Aorta (tissue), 5 donors: Measurements from ENCODE around the gene TACC2. TPM values are rescaled to one million over a fixed set of nuclear protein-coding genes. Genes with fewer than 3 reads are reported as not detected.
A peak's percentile ranks its signal among the peaks of the same experiment; 100 is the strongest.

Source experiments
- ATAC-seq: fragments of 200-7000 bp; cut with Tn5 transposase; one replicate; pipeline ENCODE4 v1.9.1; 2022; ENCODE audit warnings: moderate library complexity; ENCODE audit not compliant: low FRiP score
- DNase-seq, 2 donors: peaks; one replicate each; pipeline ENCODE4 v3.0.0-alpha.2; 2020
- H3K27ac ChIP-seq, 2 donors: one replicate each; pipeline ENCODE4 v1.5.1; 2013; ENCODE audit warnings: low read length in 2 of 2, mild to moderate bottlenecking in 2 of 2, moderate library complexity in 2 of 2, control low read depth in 1 of 2, inconsistent platforms in 1 of 2, low read depth in 1 of 2
- H3K27me3 ChIP-seq, 2 donors: one replicate each; pipeline ENCODE4 v1.6.1; 2013; ENCODE audit warnings: control low read depth in 1 of 2, low read length in 1 of 2, mild to moderate bottlenecking in 1 of 2, moderate library complexity in 1 of 2; ENCODE audit not compliant: insufficient read depth in 2 of 2, control insufficient read depth in 1 of 2
- H3K36me3 ChIP-seq, 2 donors: one replicate each; pipeline ENCODE4 v1.6.1; 2013; ENCODE audit warnings: control low read depth in 1 of 2, low read length in 1 of 2, mild to moderate bottlenecking in 1 of 2; ENCODE audit not compliant: insufficient read depth in 2 of 2, control insufficient read depth in 1 of 2
- H3K4me1 ChIP-seq, 2 donors: one replicate each; pipeline ENCODE4 v1.6.1; 2013; ENCODE audit warnings: low read length in 2 of 2, control low read depth in 1 of 2, mild to moderate bottlenecking in 1 of 2, moderate library complexity in 1 of 2; ENCODE audit not compliant: insufficient read depth in 2 of 2, control insufficient read depth in 1 of 2
- H3K4me3 ChIP-seq, 2 donors: one replicate each; pipeline ENCODE4 v1.5.1; 2013; ENCODE audit warnings: low read length in 2 of 2, control low read depth in 1 of 2, mild to moderate bottlenecking in 1 of 2
- H3K9me3 ChIP-seq: one replicate; pipeline ENCODE4 v1.6.1; 2013; ENCODE audit warnings: mild to moderate bottlenecking, low read length; ENCODE audit not compliant: control insufficient read depth
- WGBS, 2 donors: extraction: QIAGEN DNeasy Blood & Tissue Kit; methylation state at CpG; one replicate each; pipeline ENCODE4 v1.1.7; 2013; 5-methylcytosine and 5-hydroxymethylcytosine counted together
- intact Hi-C, 2 donors: fragments of 100-400 bp; cut with DNase I; formaldehyde crosslinking; loops; one replicate each; pipeline versions ENCODE4 v1.14.2 to v1.15.0; 2022
- polyA plus RNA-seq, 2 donors: library from polyadenylated mRNA; stranded (reverse); fragments of 200-250 nt; gene quantifications; one replicate each; pipeline ENCODE4 v1.2.3, GENCODE V29; 2013
- total RNA-seq, 2 donors: library from RNA; stranded (reverse); fragmentation: NEBNext Ultra II Directional; extraction: Animal tissue kit (Norgen Biotek cat#: 25700); gene quantifications; one replicate each; pipeline ENCODE4 v1.2.1, GENCODE V29; 2021
- donor health status: healthy with polysubstance abuse.
- donor health status: Bipolar disorder and iron deficiency.
- donor health status: DM: no; HTN: no; CAD: no.
- donor health status: DM: no; HTN: no; CAD: no.
- donor health status: DM: yes; HTN: yes; CAD: no.

The TACC2 gene
- total and polyA plus RNA-seq, 4 donors = 25.8 to 74.4 (median 50.8) TPM

GRCh38 chr10:122298206-122298597 lies 309.2 kb downstream of the TACC2 start:
- 84 to 87% methylated on average over 6 of the region's 6 CpGs for WGBS, 2 donors
- Histone ChIP-seq H3K9me3 (no peaks in the 10 kb centered on the region), H3K4me3 (no peak overlapping the region), H3K36me3 (no peaks in the 10 kb centered on the region), H3K27me3 (no peaks in the 10 kb centered on the region), H3K27ac (no peak overlapping the region), H3K4me1 (no peaks in the 10 kb centered on the region)
- DNase-seq = no peak
- ATAC-seq = no peak
- intact Hi-C loops = loop anchor here (2.0 to 10.0 kb wide), 5 partner anchors 44 to 407 kb away; no protein-coding TSS in a partner anchor

DNA sequence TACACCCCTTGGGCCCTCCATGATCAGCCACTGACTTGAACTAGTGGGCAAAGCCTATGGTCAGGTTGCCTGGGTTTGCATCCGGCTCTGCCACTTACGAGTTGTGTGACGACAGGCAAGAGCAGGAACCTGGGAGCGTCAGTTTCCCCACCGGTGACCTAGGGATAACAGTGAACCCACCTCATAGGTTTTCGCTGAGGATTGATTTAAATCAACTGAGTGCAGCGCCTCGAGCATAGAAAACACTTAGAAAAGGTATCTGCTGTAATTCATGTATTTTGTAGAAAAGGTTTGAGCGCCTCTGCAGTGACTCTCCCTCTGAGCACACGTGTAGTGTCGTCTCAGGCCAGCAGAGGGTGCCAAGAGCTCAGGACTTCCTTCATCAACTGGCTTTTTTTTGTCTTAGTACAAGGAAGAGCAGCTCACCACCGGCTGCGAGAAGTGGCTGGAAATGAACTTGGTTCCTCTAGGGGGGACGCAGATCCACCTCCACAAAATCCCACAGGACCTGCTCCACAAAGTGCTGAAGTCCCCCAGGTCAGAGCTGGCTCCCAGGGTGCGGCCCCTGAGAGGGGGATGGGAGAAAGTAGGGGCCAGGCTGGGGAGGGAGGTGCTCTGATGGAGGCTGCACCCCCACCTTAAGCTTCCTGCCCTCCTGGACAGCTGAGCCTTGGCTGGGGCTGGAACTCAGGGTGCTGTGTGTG lies 309.8 kb downstream of the TACC2 start:
- peak; percentile 80 to 90 for DNase-seq
- H3K36me3 ChIP-seq = no peaks in the 10 kb centered on the region
- ATAC-seq = peak; percentile 89
- H3K4me1 ChIP-seq = no peaks in the 10 kb centered on the region
- H3K9me3 ChIP-seq = no peaks in the 10 kb centered on the region
- H3K27ac ChIP-seq = no peak overlapping the region
- no peaks in the 10 kb centered on the region for H3K27me3 ChIP-seq
- 21 to 22% methylated on average over 15 of the region's 15 CpGs for WGBS, 2 donors
- intact Hi-C loops = loop anchor here (2.0 to 10.0 kb wide), 5 partner anchors 44 to 406 kb away; no protein-coding TSS in a partner anchor
- no peak overlapping the region for H3K4me3 ChIP-seq

DNA sequence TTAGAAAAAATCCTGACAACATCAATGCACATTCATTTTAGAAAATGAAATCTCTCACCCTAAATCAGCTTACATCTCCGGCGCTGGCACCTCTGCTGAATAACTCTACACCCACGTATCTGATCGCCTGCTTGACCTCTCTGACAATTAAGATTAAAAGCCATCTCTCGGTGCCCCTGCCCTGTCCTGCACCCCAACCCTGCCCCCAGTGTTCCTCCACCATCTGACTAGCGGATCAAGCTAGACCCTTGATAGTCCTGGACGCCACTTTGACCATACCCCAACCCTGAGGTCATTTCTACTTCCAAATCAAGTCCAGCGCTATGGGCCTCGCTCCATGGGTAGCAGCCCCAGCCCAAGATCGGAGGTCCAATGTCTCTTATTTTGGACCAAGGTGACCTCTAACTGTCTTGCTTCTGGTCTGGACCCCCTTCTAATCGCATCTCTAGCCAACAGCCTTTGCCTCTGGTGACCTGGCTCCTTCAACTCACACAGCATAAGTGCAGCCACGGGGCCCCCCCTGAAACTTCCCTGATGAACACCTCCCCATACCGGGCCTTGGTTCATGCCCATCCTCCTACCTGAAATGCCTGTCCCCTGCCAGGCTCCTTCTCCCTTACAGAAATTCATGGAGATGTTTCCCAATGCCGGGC lies 310.6 kb downstream of the TACC2 start:
- no peak overlapping the region for H3K4me3 ChIP-seq
- H3K4me1 ChIP-seq = no peaks in the 10 kb centered on the region
- WGBS, 2 donors = 84 to 85% methylated on average over 14 of the region's 14 CpGs
- DNase-seq (no peak), ATAC-seq (no peak)
- H3K27ac ChIP-seq = no peak overlapping the region
- H3K27me3 ChIP-seq = no peaks in the 10 kb centered on the region
- intact Hi-C loops = loop anchor here (2.0 to 10.0 kb wide), 5 partner anchors 43 to 405 kb away; no protein-coding TSS in a partner anchor
- no peaks in the 10 kb centered on the region for H3K36me3 ChIP-seq
- H3K9me3 ChIP-seq = no peaks in the 10 kb centered on the region

DNA sequence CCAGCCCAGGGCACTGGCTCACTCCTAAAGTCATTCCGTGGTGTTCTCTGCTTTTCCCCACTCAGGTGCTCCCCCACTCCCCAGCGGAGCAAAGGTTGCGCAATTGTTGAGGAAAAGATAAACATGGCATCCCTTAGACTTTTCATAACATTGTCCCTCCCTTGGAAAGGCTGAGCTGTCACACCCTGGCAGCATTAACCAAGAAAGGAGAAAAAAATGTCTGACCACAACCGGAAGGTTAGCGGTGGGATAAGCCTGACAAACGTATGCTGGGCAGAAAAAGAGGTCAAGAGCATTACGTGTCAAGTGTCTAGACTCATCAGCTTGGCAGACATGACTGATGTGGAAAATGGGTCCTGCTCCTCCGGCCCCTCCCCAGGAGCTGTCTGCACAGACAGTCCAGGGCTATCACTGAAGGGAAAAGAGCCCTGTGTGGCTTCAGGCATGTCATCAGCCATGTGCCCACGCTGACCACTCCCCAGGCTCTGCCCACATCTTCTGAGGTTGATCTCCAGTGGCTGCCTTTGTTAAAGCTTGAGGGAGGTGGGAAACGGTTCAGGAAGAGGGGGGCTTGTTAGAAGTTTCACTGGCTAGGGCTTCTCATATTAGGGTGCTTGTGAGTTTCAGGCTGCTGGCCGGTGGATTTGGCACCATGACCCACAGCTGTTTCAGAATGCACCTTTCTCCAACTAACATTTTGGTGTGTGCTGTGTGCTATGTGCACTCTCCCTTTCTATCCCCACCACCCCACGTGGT lies 312.3 kb downstream of the TACC2 start:
- 72% methylated on average over 12 of the region's 12 CpGs for WGBS, 2 donors
- DNase-seq (no peak), ATAC-seq (no peak)
- Histone ChIP-seq H3K27me3 (no peaks in the 10 kb centered on the region), H3K4me3 (no peak overlapping the region), H3K9me3 (no peaks in the 10 kb centered on the region), H3K4me1 (no peaks in the 10 kb centered on the region), H3K36me3 (no peaks in the 10 kb centered on the region), H3K27ac (no peak overlapping the region)
- intact Hi-C loops = no loop called here

DNA sequence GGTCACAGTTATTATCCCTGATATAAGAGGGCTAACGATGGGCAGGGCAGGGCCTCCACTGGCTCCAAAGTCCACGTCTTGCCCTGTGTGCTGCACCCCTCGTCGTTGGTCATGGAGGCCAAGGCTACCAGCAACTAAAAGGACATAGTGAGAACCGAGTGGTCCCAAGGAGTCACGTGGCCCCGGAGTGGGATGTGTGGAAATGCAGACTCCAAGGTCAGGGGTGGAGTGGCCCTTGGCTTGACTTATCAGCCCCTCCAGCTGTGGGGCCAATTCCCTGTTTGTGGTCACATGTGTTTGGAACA lies 312.8 kb downstream of the TACC2 start:
- H3K4me3 ChIP-seq = no peak overlapping the region
- no peak overlapping the region for H3K27ac ChIP-seq
- WGBS, 2 donors = 81 to 92% methylated on average over 7 of the region's 7 CpGs
- no peaks in the 10 kb centered on the region for H3K36me3 ChIP-seq
- no peaks in the 10 kb centered on the region for H3K27me3 ChIP-seq
- intact Hi-C loops = no loop called here
- ATAC-seq = no peak
- no peaks in the 10 kb centered on the region for H3K4me1 ChIP-seq
- no peak for DNase-seq
- no peaks in the 10 kb centered on the region for H3K9me3 ChIP-seq

GRCh38 chr10:122302315-122302714 lies 313.4 kb downstream of the TACC2 start:
- Histone ChIP-seq H3K27ac (no peak overlapping the region), H3K9me3 (no peaks in the 10 kb centered on the region), H3K4me3 (no peak overlapping the region), H3K36me3 (no peaks in the 10 kb centered on the region), H3K27me3 (no peaks in the 10 kb centered on the region), H3K4me1 (no peaks in the 10 kb centered on the region)
- DNase-seq (no peak), ATAC-seq (no peak)
- 95 to 96% methylated on average over 4 of the region's 4 CpGs for WGBS, 2 donors
- intact Hi-C loops = no loop called here

DNA sequence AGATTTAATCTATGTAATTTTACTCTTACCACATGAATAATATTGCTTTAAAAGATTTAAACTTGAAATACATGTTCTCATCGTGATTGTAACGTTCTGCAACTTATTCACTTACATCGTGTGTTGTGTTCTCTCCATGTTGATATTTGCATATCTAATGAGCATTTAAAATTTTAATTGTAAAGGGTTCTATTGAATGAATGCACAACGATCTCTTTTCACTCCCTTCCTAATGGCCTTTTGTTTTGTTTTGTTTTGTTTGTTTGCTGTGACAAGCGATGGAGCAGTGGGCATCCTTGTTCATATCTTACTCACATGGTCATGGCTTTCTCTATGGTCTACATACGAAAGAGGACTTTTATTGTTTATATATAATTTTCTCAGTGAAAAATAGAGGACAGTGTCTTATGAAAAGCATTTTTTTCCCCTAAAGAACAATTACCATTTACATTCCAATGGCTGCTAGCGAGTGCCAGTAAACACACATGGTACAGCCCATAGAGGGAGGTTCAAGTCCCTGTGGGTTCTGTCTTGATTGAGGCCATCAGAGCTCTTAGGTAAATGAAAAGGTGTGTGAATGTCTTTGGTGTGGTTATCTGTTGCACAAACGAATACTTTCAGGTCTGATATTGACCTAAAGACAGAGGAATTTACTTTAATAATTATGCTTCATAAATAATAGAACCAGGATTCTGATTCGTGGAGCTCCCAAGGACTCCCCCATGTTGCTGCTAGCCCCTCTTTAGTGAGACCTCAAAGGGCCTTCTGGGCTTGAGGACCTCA lies 314.5 kb downstream of the TACC2 start:
- H3K27me3 ChIP-seq = no peaks in the 10 kb centered on the region
- no peaks in the 10 kb centered on the region for H3K9me3 ChIP-seq
- no peak for ATAC-seq
- no peak for DNase-seq
- WGBS, 2 donors = 90 to 92% methylated on average over 9 of the region's 9 CpGs
- intact Hi-C loops = no loop called here
- no peak overlapping the region for H3K27ac ChIP-seq
- H3K36me3 ChIP-seq = no peaks in the 10 kb centered on the region
- no peak overlapping the region for H3K4me3 ChIP-seq
- H3K4me1 ChIP-seq = peaks cover 0 to 2% of the 10 kb centered on the region in 2 donors
